ENCODE measurements around the gene BEX4.
"Not testable (repeated sequence)": the region's sequence is repeated elsewhere in the genome, so short reads cannot be mapped to it uniquely, and the experiment has no call there.

BEX4 gene

GRCh38 chrX:103211012-103211715 is 3.7 kb upstream of the BEX4 start:
- H3K36me3 ChIP-seq: no peaks in the 10 kb centered on the region
- peak; percentile 35 for DNase-seq
- peaks cover 24% of the 10 kb centered on the region for H3K27me3 ChIP-seq (ENCODE audit: insufficient read depth, low read depth, severe bottlenecking)
- H3K9me3 ChIP-seq (ENCODE audit: severe bottlenecking): no peaks in the 10 kb centered on the region
- peak; percentile 67 for TF ChIP-seq CTCF (IDR thresholded peaks at IDR 0.05; ENCODE audit: low read depth, low read length)
- no peak overlapping the region for H3K27ac ChIP-seq
- H3K4me3 ChIP-seq (ENCODE audit: low read depth, low read length): no peak overlapping the region

GRCh38 chrX:103212749-103213457 is 2.0 kb upstream of the BEX4 start:
- no peak overlapping the region for H3K27ac ChIP-seq
- TF ChIP-seq CTCF (IDR thresholded peaks at IDR 0.05; ENCODE audit: low read depth, low read length): no peak
- H3K36me3 ChIP-seq: no peaks in the 10 kb centered on the region; the same call in 1 of the 2 replicates
- no peaks in the 10 kb centered on the region for H3K9me3 ChIP-seq (ENCODE audit: severe bottlenecking)
- H3K27me3 ChIP-seq (ENCODE audit: insufficient read depth, low read depth, severe bottlenecking): peaks cover 18% of the 10 kb centered on the region
- no peak overlapping the region for H3K4me3 ChIP-seq (ENCODE audit: low read depth, low read length)
- DNase-seq: no peak

GRCh38 chrX:103215425-103215991 is 600 bp downstream of the BEX4 start:
- Histone ChIP-seq H3K27me3 (ENCODE audit: insufficient read depth, low read depth, severe bottlenecking) (peaks cover 18% of the 10 kb centered on the region), H3K27ac (peak overlapping the region; percentile 64), H3K36me3 (no peaks in the 10 kb centered on the region; the same call in 1 of the 2 replicates), H3K9me3 (ENCODE audit: severe bottlenecking) (no peaks in the 10 kb centered on the region), H3K4me3 (ENCODE audit: low read depth, low read length) (peak overlapping the region; percentile 46)
- DNase-seq: peak; percentile 40
- no peak for TF ChIP-seq CTCF (IDR thresholded peaks at IDR 0.05; ENCODE audit: low read depth, low read length)

GRCh38 chrX:103220511-103221323 is 5.8 kb downstream of the BEX4 start:
- Histone ChIP-seq H3K36me3 (no peaks in the 10 kb centered on the region; the same call in 1 of the 2 replicates), H3K9me3 (ENCODE audit: severe bottlenecking) (no peaks in the 10 kb centered on the region), H3K27ac (no peak overlapping the region), H3K27me3 (ENCODE audit: insufficient read depth, low read depth, severe bottlenecking) (peaks cover 13% of the 10 kb centered on the region), H3K4me3 (ENCODE audit: low read depth, low read length) (no peak overlapping the region)
- no peak for TF ChIP-seq CTCF (IDR thresholded peaks at IDR 0.05; ENCODE audit: low read depth, low read length)
- DNase-seq: no peak

- H3K27me3 ChIP-seq (ENCODE audit: insufficient read depth, low read depth, severe bottlenecking): peaks cover 18% of the 10 kb centered on the region
- DNase-seq; H3K4me3 ChIP-seq (ENCODE audit: low read depth, low read length); H3K36me3 ChIP-seq; H3K27ac ChIP-seq; H3K9me3 ChIP-seq (ENCODE audit: severe bottlenecking): not testable (repeated sequence)
Measured at GRCh38 chrX:103225918-103226317, 11.0 kb downstream of the BEX4 start.
